ENCODE measurements around the gene PTP4A1.
"Not testable (repeated sequence)": the region's sequence is repeated elsewhere in the genome, so short reads cannot be mapped to it uniquely, and the experiment has no call there.

Gene PTP4A1

GRCh38 chr6:63572044-63572746 lies at the start of gene PTP4A1, which contains the start of gene LOC128125822:
PTP4A1 (plus strand) TSS chr6:63572480; CDS start chr6:63576881, 4,401 bp downstream.
LOC128125822 (plus strand) TSS chr6:63572480.
- FAIRE-seq: peak; percentile 59

DNA sequence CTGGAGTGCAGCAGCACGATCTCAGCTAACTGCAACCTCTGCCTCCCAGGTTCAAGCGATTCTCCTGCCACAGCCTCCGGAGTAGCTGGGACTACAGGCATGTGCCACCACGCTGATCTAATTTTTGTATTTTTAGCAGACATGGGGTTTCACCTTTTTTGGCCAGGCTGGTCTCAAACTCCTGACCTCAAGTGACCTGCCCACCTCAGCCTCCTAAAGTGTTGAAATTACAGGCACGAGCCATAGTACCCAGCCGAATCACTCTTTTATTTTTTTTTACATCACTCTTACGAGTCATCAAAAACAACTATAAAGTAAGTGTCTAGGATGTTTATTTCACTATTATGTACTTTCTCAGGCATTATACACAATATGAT lies 49.4 kb upstream of the PTP4A1 start:
- FAIRE-seq: not testable (repeated sequence)

GRCh38 chr6:63523630-63524029 lies 48.6 kb upstream of the PTP4A1 start:
- FAIRE-seq: no peak

GRCh38 chr6:63525186-63525878 lies 46.9 kb upstream of the PTP4A1 start:
- FAIRE-seq: no peak

GRCh38 chr6:63526931-63527330 lies 45.3 kb upstream of the PTP4A1 start:
- FAIRE-seq: no peak

GRCh38 chr6:63527658-63528514 lies 44.4 kb upstream of the PTP4A1 start:
- FAIRE-seq: no peak

DNA sequence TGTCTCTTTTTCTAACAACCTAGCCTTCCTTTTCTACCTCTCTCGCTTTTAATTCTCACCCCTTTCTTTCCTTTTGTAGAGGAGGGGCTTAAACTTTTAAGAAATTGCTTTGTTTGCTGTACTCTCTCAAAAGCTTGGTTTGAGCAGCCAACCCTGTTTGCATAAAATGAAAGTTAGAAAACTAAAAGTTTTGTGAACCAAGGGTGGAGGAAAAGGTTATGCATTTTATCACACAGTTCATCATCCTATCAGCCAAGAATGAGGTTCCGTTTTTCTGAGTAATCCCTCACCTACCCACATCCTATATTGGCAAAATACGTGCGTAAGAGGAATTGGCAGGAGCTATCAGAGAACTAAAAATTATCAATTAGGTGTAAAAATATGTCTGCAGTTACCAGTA lies 42.8 kb upstream of the PTP4A1 start:
- FAIRE-seq: no peak

- no peak for FAIRE-seq
Measured at GRCh38 chr6:63530182-63530581, 42.1 kb upstream of the PTP4A1 start.

DNA sequence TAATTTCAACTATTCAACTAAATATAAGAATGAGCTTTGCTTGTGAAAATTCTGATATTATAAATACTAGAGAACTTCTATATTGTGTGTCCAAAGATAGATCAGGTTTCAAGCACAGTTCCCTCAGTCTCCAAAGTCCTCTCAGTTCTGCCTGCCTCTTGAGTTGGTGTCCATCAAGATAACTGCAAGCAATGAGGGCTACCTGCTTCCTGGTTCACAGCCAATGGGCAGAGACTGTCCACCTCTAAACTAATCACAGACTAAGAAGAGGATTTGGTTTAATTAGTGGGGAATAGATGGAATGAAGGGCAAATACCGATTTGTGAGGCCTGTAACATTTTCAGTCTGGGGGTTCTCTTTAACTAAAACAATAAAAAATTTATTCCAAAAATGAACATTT lies 41.3 kb upstream of the PTP4A1 start:
- FAIRE-seq: no peak

GRCh38 chr6:63533026-63533425 lies 39.3 kb upstream of the PTP4A1 start:
- FAIRE-seq: no peak

- FAIRE-seq: no peak
Measured at GRCh38 chr6:63533952-63534351, 38.3 kb upstream of the PTP4A1 start.

DNA sequence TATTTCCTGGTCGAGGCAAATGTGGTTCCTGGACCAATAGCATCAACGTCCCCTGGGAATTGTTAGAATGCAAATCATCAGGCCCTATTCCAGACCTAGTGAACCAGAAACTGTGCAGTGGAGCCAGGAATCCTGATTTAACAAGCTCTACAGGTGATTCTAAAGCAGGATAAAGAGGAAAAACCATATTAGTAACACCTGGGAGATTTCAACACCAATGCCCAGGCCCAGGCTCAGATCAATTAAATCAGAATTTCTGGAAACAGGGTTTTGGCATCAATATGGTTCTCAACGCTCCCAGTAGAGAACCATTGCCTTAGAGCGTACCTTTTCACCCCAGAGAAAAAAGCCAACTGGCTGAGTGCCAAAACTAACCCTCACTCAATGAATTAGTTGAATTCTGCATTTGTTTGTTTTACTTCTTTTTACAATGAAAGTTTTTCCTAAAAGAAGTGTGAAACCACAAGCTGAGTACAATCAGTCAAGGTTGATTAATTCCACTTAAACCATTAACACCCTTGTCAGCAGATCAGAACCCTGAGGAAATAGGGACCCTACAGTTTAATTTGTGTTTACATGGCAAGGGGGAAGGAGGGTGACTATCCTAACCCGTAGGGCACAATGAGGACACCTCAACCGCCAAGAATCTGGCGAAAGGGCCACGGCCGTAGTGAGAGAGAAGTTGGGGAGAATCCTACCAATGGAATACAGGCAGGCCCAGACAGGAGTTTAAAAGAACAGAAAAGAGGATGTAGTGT lies 34.9 kb upstream of the PTP4A1 start:
- no peak for FAIRE-seq

- FAIRE-seq: no peak
Measured at GRCh38 chr6:63537959-63538300, 34.4 kb upstream of the PTP4A1 start.

DNA sequence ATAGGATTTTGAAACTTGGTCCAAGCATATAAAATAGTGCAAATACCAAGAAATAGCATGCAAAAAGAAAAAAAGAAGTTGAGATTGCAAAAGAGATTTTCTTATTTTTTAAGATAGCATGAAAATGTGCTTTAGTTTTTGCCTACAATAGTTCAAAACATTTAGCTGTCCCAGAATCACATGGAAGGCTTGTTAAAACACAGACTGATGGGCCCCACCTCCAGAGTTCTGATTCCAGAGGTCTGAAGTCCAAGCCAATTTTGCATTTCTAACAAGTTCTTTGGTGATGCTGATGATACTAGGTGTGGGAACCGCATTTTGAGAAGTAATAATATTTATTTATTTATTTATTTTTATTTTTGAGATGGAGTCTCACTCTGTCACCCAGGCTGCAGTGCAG lies 33.7 kb upstream of the PTP4A1 start:
- FAIRE-seq: no peak

DNA sequence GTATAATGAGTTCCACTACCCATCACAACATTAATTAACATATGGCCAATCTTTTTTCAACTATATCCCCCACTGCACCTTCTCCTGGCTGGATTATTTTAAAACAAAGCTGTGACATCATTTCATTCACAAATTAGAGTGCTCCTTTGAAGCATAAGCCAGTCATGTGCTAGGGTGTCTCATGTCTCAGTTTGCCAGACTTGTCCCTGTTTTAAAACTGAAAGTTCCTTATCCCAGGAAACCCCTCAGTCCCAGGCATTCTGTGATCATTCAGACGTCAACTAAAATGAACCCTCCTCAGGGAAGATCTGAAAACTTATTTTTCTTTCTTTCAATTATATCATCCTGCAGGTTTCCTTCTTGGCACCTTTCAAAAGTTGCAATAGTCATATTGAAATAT lies 29.3 kb upstream of the PTP4A1 start:
- FAIRE-seq: no peak

GRCh38 chr6:63543982-63544381 lies 28.3 kb upstream of the PTP4A1 start:
- no peak for FAIRE-seq

- no peak for FAIRE-seq
Measured at GRCh38 chr6:63546236-63546635, 26.0 kb upstream of the PTP4A1 start.

DNA sequence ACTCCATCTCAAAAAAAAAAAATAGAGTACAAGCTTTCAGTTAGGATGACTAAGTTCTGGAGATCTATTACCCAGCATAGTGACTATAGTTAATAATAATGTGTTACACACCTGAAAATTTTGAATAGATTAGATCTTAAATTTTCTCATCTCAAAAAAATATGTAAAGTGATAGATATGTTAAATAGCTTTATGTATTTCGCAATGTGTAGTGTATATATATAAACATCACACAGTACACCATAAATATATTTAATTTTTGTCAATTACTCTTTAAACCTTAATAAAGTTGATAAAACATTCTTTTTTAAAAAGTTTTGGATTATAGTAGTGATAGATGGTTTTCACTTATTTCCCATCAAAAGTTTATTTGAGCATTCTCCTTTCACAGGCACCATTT lies 25.6 kb upstream of the PTP4A1 start:
- no peak for FAIRE-seq

DNA sequence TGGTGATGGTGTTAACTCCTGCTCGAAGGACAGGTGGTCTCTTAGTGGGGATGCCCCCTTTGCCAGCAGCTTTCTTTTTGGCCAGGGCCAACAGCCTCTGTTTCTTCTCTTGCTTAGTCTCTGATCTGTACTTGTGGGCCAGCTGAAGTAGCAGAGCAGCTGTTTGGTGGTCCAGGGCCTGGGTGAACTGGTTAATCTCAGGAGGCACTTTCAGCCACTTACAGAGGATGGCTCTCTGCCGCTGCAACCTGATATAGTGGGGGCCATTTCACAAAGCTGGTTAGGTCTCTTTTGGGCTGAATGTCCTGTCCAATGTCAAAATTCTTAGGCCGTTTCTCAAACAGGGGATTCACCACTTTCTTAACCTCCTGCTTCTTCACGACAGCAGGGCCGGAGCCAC lies 23.2 kb upstream of the PTP4A1 start:
- no peak for FAIRE-seq

GRCh38 chr6:63553208-63553607 lies 19.1 kb upstream of the PTP4A1 start:
- FAIRE-seq: no peak

- FAIRE-seq: no peak
Measured at GRCh38 chr6:63553900-63554299, 18.4 kb upstream of the PTP4A1 start.

- FAIRE-seq: no peak
Measured at GRCh38 chr6:63554782-63555181, 17.5 kb upstream of the PTP4A1 start.

DNA sequence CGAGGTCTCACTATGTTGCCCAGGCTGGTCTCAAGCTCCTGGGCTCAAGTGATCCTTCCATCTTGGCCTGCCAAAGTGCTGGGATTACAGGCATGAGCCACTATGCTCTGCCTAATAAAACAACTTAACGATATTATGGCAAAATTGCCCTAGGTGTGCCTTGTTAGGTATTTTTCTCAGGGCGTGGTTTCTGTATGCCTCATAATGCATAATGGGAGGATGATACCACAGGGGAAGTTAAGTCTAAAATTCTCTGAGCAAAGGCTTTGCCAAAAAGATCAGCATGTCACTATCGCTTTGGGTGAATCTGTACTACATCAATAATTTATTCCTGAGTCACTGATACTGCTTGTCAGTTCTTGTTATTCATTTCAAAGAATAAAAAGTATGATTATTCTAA lies 15.9 kb upstream of the PTP4A1 start:
- FAIRE-seq: no peak

Data from A204.1 (cell line).